GM12874 (cell line): ENCODE measurements around the gene EFCAB11.

Experiments
- CTCF ChIP-seq: IDR thresholded peaks from 2 replicates; pipeline ENCODE4 v1.5.1; 2011; ENCODE audit warnings: low read depth, mild to moderate bottlenecking, control low read depth, low read length, moderate library complexity; ENCODE audit not compliant: insufficient read depth

Gene EFCAB11

GRCh38 chr14:89941830-89942377 lies 12.6 kb downstream of the EFCAB11 start:
- TF ChIP-seq CTCF, result no peak

GRCh38 chr14:89936654-89937185 lies 17.8 kb downstream of the EFCAB11 start:
- TF ChIP-seq CTCF, result no peak

- TF ChIP-seq CTCF, result no peak
Measured at GRCh38 chr14:89933002-89933401, 21.5 kb downstream of the EFCAB11 start.

- TF ChIP-seq CTCF, result no peak
Measured at GRCh38 chr14:89927186-89927865, 27.2 kb downstream of the EFCAB11 start.

- TF ChIP-seq CTCF, result no peak
Measured at GRCh38 chr14:89926694-89927093, 27.8 kb downstream of the EFCAB11 start.

- no peak for TF ChIP-seq CTCF
Measured at GRCh38 chr14:89924268-89924667, 30.3 kb downstream of the EFCAB11 start.

GRCh38 chr14:89922031-89922907 lies 32.3 kb downstream of the EFCAB11 start:
- TF ChIP-seq CTCF, result no peak
